NCI-H2227 treated with DMSO at 0.1 percent for 48 hours (cell line): ENCODE measurements around the gene KCTD14.
"Not testable (repeated sequence)": the region's sequence is repeated elsewhere in the genome, so short reads cannot be mapped to it uniquely, and the experiment has no call there.

Experiments
- DNase-seq: peaks from one replicate; lab custom pipeline; 2025; lab: John Stamatoyannopoulos, UW

The KCTD14 gene

GRCh38 chr11:78022397-78023396, at the start of gene KCTD14:
Gene KCTD14, minus strand, starts transcription at chr11:78023276. Its CDS starts 27 bp downstream, at chr11:78023249.
- DNase-seq: peak; percentile 74

GRCh38 chr11:78072455-78072854, 49.4 kb upstream of the KCTD14 start:
- DNase-seq: no peak

GRCh38 chr11:78071717-78072116, 48.6 kb upstream of the KCTD14 start:
- DNase-seq: no peak

GRCh38 chr11:78070621-78071020, 47.5 kb upstream of the KCTD14 start:
- no peak for DNase-seq

GRCh38 chr11:78069465-78069864, 46.4 kb upstream of the KCTD14 start:
- no peak for DNase-seq

GRCh38 chr11:78067704-78068103, 44.6 kb upstream of the KCTD14 start:
- DNase-seq: no peak

GRCh38 chr11:78066471-78066870, 43.4 kb upstream of the KCTD14 start:
- DNase-seq: no peak

- no peak for DNase-seq
Measured at GRCh38 chr11:78065203-78065602, 42.1 kb upstream of the KCTD14 start.

- no peak for DNase-seq
Measured at GRCh38 chr11:78063440-78064181, 40.5 kb upstream of the KCTD14 start, which contains the start of gene THRSP. Gene THRSP, plus strand, starts transcription at chr11:78063861. Its CDS starts 21 bp downstream, at chr11:78063882.

GRCh38 chr11:78062671-78063070, 39.6 kb upstream of the KCTD14 start:
- DNase-seq: no peak

- no peak for DNase-seq
Measured at GRCh38 chr11:78061921-78062311, 38.8 kb upstream of the KCTD14 start.

- no peak for DNase-seq
Measured at GRCh38 chr11:78061088-78061920, 38.2 kb upstream of the KCTD14 start.

GRCh38 chr11:78060533-78060932, 37.5 kb upstream of the KCTD14 start:
- DNase-seq: no peak

GRCh38 chr11:78059749-78060328, 36.8 kb upstream of the KCTD14 start:
- DNase-seq: not testable (repeated sequence)

- DNase-seq: no peak
Measured at GRCh38 chr11:78057462-78058055, 34.5 kb upstream of the KCTD14 start.

- no peak for DNase-seq
Measured at GRCh38 chr11:78056093-78056492, 33.0 kb upstream of the KCTD14 start.

GRCh38 chr11:78054971-78055370, 31.9 kb upstream of the KCTD14 start:
- DNase-seq: no peak

GRCh38 chr11:78050964-78051831, 28.1 kb upstream of the KCTD14 start:
- DNase-seq: no peak

GRCh38 chr11:78049348-78049747, 26.3 kb upstream of the KCTD14 start:
- DNase-seq: no peak

- DNase-seq: no peak
Measured at GRCh38 chr11:78048561-78048960, 25.5 kb upstream of the KCTD14 start.
